GM19452 (cell line): Measurements from ENCODE around the gene ZSCAN21.

Source experiments
- ATAC-seq: cut with Tn5 transposase; IDR thresholded peaks from one replicate; pipeline ENCODE4 v1.9.1; 2021; ENCODE audit not compliant: unreplicated experiment

The ZSCAN21 gene

GRCh38 chr7:100024020-100024619 is 25.5 kb upstream of the ZSCAN21 start:
- ATAC-seq: no peak

- ATAC-seq: no peak
Measured at GRCh38 chr7:100027197-100027596, 22.4 kb upstream of the ZSCAN21 start.

GRCh38 chr7:100029596-100029995 is 20.0 kb upstream of the ZSCAN21 start:
- ATAC-seq: no peak

- no peak for ATAC-seq
Measured at GRCh38 chr7:100033526-100033925, 16.0 kb upstream of the ZSCAN21 start.

GRCh38 chr7:100034871-100035510 is 14.6 kb upstream of the ZSCAN21 start:
- ATAC-seq: no peak

GRCh38 chr7:100035876-100036275 is 13.7 kb upstream of the ZSCAN21 start:
- ATAC-seq: no peak

GRCh38 chr7:100038326-100038725 is 11.2 kb upstream of the ZSCAN21 start:
- ATAC-seq: no peak

- no peak for ATAC-seq
Measured at GRCh38 chr7:100040575-100040974, 9.0 kb upstream of the ZSCAN21 start.

GRCh38 chr7:100044718-100045117 is 4.9 kb upstream of the ZSCAN21 start:
- no peak for ATAC-seq

GRCh38 chr7:100048680-100049079 is 894 bp upstream of the ZSCAN21 start:
- ATAC-seq: no peak

- no peak for ATAC-seq
Measured at GRCh38 chr7:100051611-100052010, 2.0 kb downstream of the ZSCAN21 start.

- no peak for ATAC-seq
Measured at GRCh38 chr7:100053215-100053614, 3.6 kb downstream of the ZSCAN21 start.

GRCh38 chr7:100057006-100057405 is 7.4 kb downstream of the ZSCAN21 start:
- ATAC-seq: no peak

GRCh38 chr7:100059251-100059739 is 9.7 kb downstream of the ZSCAN21 start:
- ATAC-seq: no peak

- ATAC-seq: no peak
Measured at GRCh38 chr7:100061518-100062193, 12.1 kb downstream of the ZSCAN21 start.

- no peak for ATAC-seq
Measured at GRCh38 chr7:100063376-100063775, 13.8 kb downstream of the ZSCAN21 start.

GRCh38 chr7:100064162-100064561 is 14.6 kb downstream of the ZSCAN21 start:
- no peak for ATAC-seq

- ATAC-seq: no peak
Measured at GRCh38 chr7:100065452-100066186, 16.0 kb downstream of the ZSCAN21 start.

- ATAC-seq: no peak
Measured at GRCh38 chr7:100066953-100067352, 17.4 kb downstream of the ZSCAN21 start.

GRCh38 chr7:100069991-100070390 is 20.4 kb downstream of the ZSCAN21 start:
- ATAC-seq: no peak

GRCh38 chr7:100071018-100071723 is 21.6 kb downstream of the ZSCAN21 start:
- ATAC-seq: no peak
